GM18868 (cell line): ENCODE data around the gene BMAL1.
"Not testable (repeated sequence)": the region's sequence is repeated elsewhere in the genome, so short reads cannot be mapped to it uniquely, and the experiment has no call there.

ENCODE experiments used
- ATAC-seq: cut with Tn5 transposase; IDR thresholded peaks from one replicate; pipeline ENCODE4 v1.9.1; 2021; ENCODE audit warnings: mild to moderate bottlenecking, moderate library complexity; ENCODE audit not compliant: unreplicated experiment

Gene BMAL1

DNA sequence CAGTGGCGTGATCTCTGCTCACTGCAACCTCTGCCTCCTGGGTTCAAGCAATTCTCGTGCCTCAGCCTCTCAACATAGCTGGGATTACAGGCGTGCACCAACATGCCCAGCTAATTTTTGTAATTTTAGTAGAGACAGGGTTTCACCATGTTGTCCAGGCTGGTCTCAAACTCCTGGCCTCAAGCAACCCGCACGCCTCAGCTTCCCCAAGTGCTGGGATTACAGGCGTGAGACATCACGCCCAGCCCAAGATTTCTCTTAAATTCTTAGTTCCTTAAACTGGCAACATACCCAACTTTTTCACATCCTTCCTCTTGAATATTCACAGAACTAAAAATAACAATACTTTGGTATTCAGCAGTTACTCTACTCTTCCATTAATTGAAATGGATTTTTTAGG is 159.2 kb downstream of the BMAL1 start:
- not testable (repeated sequence) for ATAC-seq
